ENCODE data around the gene HMOX2.

- TF ChIP-seq CTCF (IDR thresholded peaks at IDR 0.05; ENCODE audit: low read length) (no peak), EZH2 (IDR thresholded peaks at IDR 0.05; ENCODE audit: borderline replicate concordance, low read length) (no peak)
These were observed 49.4 kb upstream of the HMOX2 start for GRCh38 chr16:4426722-4427372.
